AG09319 (cell line): Measurements from ENCODE around the gene NHERF1.

Experiments
- DNase-seq: peaks from one replicate; pipeline ENCODE4 v3.0.0-alpha.2; 2010; ENCODE audit warnings: low read depth; ENCODE audit errors: extremely low read depth
- CTCF ChIP-seq: IDR thresholded peaks from 2 replicates; pipeline ENCODE4 v1.5.1; 2011; ENCODE audit warnings: low read depth, mild to moderate bottlenecking, inconsistent platforms, low read length, moderate library complexity

The NHERF1 gene

DNA sequence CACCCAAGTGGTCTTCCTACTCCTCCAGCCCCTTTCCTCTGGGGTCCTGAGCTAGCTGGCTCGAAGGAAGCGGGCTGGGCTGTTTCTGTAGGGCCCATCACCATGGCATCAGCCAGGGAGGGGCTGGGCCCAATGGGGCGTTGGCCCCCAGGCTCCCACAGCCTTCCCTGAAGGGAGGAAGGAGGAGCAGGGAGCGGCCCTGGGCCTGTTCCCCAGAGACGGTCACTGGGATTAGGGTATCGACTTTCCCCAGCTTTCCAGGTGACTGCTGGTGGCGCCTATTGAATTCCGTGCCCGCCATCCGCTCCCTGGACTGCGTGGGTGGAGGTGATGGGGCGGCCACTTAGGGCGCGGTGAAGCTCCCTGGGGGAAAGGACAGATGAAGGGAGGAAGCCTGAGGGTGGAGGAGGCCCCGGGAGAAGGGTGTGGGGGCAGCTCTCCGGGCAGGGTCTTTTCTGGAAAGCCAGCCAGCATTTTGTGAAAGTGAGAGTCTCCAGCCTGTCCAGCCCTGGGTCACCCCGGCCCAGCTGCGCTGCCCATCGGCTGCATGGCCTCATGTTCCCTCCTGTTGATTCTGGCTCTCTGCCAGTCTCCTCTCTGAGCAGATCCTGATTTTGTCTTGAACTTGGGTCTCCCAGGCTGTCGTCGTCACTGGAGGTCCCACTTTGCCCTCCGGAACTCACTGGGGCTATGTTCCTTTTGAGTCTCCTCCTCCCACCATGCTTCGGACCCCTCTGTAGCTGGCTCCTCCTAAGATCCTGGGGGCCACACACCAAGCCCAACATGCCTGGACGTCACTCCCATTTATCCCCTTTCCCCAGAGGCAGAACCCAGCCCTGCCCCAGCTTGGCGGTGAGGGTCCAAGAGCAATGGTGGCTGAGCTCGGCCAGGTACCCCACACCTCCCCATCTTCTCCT, 9.8 kb downstream of the NHERF1 start:
- DNase-seq, result no peak

DNA sequence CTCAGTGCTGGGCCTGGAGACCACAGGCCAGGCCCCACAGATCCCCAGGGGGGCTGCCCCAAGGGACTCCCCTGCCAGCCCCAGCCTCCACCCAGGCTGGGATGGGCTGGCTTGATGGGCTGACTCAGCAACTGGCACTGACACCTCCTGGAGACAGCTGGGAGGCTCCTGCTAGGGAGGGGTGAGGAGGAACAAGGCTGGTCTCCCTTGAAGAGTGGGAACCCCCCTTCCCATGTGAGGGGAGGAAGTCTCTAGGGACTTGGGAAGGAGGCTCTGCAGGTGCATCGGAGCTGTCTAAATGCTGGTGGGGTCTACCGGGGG, 10.4 kb downstream of the NHERF1 start:
- DNase-seq, result no peak
- TF ChIP-seq CTCF, result no peak

More for the DNA sequence above, 9.8 kb downstream of the NHERF1 start:
- no peak for TF ChIP-seq CTCF

DNA sequence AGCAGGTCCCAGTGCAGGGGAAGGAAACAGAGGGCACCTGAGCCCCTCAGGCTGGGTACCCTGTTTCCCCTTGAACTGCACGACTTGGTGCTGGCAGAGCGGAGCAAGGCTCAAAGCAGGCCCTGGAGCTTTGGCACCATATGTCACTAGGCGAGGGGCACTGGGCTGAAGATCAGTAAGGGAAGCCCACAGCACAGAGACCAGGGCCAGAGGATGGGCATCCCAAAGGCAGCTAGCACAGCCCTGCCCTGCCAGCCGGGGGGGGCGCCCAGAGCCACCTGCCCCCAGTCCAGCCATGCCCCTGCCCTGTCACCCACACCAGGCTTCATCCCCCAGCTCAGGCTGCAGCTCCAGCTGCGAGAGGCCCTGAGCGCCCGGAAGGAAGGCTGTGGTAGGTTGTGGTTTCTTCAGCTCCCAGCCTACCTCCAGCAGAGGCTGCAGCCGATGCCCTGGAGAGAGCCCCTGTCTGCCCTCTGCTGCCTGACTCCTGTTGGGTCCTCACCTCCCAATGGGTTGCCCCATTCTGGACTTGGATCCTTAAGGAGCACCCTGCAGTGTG, 10.9 kb downstream of the NHERF1 start:
- no peak for TF ChIP-seq CTCF
- DNase-seq, result no peak

DNA sequence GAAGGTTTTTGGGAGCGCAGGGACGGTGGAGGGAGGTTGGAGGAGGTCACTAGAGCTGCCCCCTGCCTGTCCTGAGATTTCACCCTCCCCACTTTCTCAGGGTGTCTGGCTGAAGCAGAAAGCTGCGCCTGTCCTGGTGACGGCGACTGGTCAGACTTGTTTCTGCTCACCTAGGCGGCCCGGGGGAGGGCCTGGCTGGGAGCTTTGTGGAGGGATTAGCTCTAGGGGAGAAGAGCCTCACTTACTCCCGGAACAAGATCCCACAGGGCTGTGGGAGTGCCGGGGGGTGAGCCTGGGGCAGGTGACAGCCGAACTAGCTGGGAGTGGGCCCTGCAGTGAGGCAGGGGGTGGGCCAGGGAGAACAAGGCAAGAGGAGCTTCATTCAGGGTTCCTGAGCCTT, 11.5 kb downstream of the NHERF1 start:
- TF ChIP-seq CTCF, result no peak
- no peak for DNase-seq

DNA sequence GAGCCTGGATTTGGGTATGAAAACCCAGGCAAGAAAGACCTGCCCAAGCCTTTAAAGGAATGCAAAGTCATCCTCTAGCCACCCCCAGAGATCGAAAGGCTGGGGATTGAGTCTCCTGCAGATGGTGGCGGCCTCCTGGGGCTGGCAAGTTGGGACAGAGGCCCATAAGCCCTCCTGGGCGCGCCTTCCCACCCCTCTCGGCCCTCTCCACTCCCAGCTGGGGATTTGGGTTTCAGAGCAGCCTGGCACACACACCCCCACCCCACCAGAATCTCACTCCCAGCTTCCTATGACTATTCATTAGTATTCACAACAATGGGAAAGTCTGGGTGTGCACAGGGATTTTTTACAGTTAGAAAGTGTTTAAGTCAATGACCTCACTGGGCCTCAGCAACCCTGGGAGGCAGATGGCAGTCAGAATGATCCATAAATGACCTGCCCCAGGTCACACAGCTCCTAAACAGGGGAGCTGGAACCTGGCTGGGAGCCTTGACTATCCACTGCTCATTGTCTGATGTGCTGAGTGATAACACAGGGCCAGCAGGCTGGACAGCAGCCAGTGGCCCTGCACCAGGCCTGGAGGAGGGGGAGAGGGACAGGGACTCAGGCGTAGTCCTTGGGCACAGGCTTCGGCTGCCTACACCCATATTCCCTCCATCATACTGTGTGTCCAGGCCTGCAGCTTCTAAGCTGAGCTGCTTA, 12.1 kb downstream of the NHERF1 start:
- TF ChIP-seq CTCF, result no peak

DNA sequence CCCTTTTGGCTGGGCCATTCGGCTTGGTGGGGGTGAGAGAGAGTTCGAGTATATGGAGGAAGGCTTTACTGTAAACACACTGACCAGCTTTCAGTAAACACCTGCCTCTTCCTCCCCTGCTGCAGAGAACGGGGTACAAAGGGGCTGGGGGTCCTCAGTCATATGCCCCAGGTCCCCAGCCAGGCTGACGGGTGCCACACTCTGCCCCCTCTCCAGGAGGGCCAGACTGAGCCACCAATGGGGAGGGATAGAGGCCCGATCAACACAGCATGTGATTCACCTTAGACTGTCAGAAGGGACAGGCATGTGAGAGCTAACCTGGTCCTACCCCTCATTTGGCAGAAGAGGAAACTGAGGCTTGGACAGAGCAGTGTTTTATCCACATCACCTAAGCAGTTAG, 13.0 kb downstream of the NHERF1 start:
- no peak for TF ChIP-seq CTCF
- DNase-seq, result no peak

More for the DNA sequence above, 12.1 kb downstream of the NHERF1 start:
- no peak for DNase-seq

DNA sequence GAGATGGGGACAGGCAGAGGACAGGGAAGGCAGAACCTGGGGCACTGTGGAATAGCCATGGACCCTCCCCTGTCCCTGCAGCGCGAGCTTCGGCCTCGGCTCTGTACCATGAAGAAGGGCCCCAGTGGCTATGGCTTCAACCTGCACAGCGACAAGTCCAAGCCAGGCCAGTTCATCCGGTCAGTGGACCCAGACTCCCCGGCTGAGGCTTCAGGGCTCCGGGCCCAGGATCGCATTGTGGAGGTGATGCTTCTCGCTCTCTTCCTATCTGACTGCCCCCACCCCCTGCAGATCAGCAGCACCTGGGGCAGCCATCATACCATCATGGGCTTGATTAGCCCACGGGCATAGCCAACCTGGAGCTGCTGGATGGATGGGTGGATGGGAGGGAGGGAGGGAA, 13.5 kb downstream of the NHERF1 start:
- no peak for TF ChIP-seq CTCF
- DNase-seq, result no peak
